IPS-11a (cell line): ENCODE results near the gene PSMA7.

Experiments
- H3K4me3 ChIP-seq: one replicate; pipeline ENCODE4 v1.5.1; 2013; ENCODE audit warnings: low read depth, low read length, control low read depth

Gene PSMA7

DNA sequence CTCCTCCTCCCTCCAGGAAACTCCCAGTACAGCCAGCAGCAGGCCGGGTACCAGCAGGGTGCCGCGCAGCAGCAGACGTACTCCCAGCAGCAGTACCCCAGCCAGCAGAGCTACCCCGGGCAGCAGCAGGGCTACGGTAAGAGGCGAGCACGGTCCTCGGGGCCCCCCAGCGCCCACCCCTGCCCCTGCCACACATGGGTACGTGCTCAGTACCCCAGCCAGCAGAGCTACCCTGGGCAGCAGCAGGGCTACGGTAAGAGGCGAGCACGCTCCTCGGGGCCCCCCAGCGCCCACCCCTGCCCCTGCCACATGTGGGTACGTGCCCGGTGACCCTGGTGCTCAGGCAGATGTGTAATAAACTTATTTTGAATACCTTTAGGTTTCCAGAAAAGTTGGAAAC lies 29.5 kb upstream of the PSMA7 start:
- H3K4me3 ChIP-seq, result no peak overlapping the region

GRCh38 chr20:62171245-62171644 lies 28.1 kb upstream of the PSMA7 start:
- no peak overlapping the region for H3K4me3 ChIP-seq

DNA sequence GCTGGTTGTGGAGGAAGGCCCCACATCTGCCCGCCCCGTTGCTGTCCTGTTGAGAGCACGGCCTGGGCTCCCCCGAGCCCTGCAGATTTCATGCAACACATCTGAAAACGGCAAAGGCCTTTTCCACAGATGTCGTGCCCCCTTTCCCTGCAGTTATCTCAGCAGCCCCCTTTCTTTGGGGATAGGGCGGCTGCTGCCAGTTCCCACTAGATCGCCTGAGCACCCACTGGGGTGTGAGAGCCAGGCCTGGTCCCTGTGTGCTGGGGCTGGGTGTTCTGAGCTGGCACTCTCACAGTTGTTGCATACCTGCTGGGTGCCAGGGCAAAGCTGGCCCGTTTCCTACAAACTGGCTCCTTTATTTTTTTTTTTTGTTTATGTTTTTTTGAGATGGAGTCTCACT lies 27.3 kb upstream of the PSMA7 start:
- no peak overlapping the region for H3K4me3 ChIP-seq

DNA sequence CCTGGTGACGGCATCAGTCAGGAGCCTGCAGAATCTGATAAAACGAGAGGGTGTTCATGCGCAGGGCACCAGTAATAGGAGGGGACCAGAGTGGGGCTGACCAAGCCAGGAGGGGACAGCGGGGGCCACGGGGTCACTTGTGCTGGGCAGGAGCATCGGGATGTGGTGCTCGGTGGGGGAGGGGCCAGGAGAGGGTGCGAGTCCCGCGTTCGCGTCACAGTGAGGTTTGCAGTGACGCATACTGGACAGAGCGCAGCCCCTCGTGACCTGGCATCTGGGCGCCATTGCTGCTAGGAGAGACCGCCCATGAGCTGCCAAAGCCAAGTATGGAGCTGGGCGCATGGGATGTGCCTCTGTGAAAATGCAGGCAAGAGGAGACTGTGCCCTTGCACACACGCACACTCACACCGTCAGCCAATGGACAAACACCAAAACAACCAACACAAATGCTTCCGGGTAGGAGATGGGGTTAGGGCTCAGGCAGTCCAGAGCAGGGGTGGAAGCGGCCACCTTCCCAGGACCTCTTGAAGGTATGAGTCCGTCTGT lies 25.8 kb upstream of the PSMA7 start:
- no peak overlapping the region for H3K4me3 ChIP-seq

DNA sequence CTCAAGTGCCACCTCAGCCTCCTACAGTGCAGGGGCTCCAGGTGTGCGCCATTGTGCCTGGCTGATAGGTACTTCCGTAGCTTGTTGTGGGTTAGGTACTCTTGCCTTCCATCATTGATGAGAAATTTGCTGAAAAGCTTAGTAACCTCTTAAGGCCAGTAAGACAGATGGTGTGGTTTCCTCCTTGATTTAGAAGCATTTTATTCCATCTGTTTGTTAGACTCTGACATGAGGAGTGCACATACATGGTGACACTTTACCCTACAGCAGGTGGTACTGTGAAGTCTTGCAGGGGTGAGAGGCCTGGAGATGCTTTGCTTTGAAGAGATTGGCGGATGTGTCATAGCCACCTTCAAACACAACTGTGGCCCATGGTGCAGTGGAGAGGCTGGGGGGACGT lies 24.9 kb upstream of the PSMA7 start:
- H3K4me3 ChIP-seq, result no peak overlapping the region

DNA sequence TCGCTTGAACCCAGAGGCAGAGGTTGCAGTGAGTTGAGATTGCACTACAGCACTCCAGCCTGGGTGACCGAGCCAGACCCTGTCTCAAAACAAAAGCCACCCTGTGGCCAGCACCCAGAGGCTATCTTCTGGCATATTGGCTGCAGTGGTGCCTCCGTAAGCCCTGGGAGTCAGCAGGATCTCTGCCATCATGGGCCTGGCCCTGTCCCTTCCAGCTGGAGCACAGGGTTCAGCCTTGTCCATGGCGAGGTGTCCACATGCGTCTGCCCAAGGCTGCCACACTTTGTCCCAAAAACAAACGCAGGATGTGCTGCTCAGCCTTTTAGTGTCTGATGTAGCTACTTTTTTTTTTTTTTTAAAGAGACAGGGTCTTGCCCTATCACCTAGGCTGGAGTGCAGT lies 24.3 kb upstream of the PSMA7 start:
- H3K4me3 ChIP-seq, result no peak overlapping the region

- no peak overlapping the region for H3K4me3 ChIP-seq
Measured at GRCh38 chr20:62165762-62166399, 22.7 kb upstream of the PSMA7 start.

- no peak overlapping the region for H3K4me3 ChIP-seq
Measured at GRCh38 chr20:62164879-62165761, 21.9 kb upstream of the PSMA7 start.

- no peak overlapping the region for H3K4me3 ChIP-seq
Measured at GRCh38 chr20:62163986-62164762, 21.0 kb upstream of the PSMA7 start.

- no peak overlapping the region for H3K4me3 ChIP-seq
Measured at GRCh38 chr20:62163485-62163865, 20.3 kb upstream of the PSMA7 start.

DNA sequence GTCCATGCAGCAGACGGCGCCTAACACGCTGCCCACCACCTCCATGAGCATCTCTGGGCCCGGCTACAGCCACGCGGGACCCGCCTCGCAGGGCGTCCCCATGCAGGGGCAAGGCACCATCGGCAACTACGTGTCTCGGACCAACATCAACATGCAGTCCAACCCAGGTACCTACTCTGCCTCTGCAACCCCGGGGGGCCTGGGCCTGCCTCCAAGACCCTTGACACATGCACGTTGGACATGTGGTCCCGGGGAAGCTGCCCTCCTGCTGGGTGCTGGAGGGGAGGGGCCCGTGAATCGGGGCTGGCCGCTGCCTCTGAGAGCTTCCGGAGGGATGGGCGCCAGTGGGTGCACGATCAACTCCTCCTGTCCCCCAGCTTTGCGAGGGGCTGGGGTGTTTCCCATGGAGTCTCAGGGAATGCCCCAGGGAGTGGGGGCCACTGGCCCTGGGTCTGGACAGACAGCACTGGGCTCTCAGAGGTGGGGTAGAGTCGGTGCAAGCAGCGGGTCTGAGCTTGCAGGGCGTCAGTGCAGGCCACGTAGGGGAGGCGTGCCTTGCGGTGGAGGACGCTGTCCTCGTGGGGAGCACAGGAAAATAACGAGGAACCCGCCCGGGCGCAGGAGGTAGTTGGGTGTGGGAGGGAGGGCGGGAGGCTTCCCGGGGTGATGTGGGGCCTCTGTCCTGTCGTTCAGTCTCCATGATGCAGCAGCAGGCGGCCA lies 19.7 kb upstream of the PSMA7 start:
- no peak overlapping the region for H3K4me3 ChIP-seq

GRCh38 chr20:62161347-62161746 lies 18.2 kb upstream of the PSMA7 start:
- no peak overlapping the region for H3K4me3 ChIP-seq

DNA sequence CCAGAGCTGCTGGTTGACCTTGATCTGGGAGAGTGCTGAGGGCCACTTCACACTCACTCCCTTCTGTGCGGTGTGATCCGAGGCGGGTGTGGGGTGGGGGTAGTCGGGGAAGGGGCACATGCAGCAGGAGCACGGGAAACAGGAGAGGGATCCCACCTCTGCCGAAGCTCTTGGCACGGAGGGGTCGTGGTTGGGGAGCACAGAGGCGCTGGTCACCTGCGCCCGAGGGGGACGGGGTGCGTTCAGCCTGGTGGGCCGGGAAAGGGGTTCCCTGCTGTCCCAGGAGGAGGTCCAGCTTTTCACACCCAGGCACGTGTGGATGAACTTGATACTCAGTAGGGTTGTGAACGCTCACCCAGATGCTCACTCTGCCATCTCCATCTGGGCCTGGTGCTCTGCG lies 17.7 kb upstream of the PSMA7 start:
- H3K4me3 ChIP-seq, result no peak overlapping the region

GRCh38 chr20:62160253-62160652 lies 17.1 kb upstream of the PSMA7 start:
- no peak overlapping the region for H3K4me3 ChIP-seq

GRCh38 chr20:62159839-62160238 lies 16.6 kb upstream of the PSMA7 start:
- H3K4me3 ChIP-seq, result no peak overlapping the region

- no peak overlapping the region for H3K4me3 ChIP-seq
Measured at GRCh38 chr20:62159052-62159451, 15.9 kb upstream of the PSMA7 start.

GRCh38 chr20:62158541-62158940 lies 15.3 kb upstream of the PSMA7 start:
- H3K4me3 ChIP-seq, result no peak overlapping the region

- H3K4me3 ChIP-seq, result no peak overlapping the region
Measured at GRCh38 chr20:62158088-62158400, 14.8 kb upstream of the PSMA7 start.

DNA sequence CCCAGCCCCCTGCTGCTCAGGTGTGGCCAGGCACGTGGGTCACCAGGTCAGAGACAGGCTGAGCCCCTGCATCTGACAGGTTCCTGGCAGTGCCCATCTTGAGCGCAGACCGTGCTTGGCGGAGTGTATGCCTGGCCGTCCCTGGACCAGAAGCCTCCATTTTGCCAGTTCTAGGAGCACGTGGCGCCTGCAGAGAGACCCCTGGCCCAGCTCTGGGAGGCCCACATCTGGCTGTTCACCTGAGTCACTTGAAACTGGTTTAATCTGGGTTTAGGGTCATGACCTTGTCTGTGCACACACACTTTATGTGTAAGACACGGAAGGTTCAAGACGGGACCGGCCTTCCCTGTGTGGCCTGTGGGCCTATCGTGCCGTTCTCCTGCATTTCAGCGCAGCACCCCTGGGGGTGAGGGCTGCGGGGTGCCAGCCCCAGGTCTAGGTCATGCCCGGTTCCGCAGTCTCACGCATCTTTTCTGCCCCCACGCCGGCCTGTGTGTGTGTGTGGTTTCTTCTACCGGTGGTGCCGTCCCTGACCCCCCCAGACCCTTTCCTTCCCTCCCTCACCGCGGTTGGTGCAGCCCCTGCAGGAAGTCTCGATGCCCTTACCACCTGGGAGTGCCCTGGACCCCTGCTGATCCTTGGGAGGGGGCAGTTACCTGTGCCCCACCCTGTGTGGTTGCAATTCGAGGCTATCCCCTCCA lies 14.3 kb upstream of the PSMA7 start:
- H3K4me3 ChIP-seq, result no peak overlapping the region

DNA sequence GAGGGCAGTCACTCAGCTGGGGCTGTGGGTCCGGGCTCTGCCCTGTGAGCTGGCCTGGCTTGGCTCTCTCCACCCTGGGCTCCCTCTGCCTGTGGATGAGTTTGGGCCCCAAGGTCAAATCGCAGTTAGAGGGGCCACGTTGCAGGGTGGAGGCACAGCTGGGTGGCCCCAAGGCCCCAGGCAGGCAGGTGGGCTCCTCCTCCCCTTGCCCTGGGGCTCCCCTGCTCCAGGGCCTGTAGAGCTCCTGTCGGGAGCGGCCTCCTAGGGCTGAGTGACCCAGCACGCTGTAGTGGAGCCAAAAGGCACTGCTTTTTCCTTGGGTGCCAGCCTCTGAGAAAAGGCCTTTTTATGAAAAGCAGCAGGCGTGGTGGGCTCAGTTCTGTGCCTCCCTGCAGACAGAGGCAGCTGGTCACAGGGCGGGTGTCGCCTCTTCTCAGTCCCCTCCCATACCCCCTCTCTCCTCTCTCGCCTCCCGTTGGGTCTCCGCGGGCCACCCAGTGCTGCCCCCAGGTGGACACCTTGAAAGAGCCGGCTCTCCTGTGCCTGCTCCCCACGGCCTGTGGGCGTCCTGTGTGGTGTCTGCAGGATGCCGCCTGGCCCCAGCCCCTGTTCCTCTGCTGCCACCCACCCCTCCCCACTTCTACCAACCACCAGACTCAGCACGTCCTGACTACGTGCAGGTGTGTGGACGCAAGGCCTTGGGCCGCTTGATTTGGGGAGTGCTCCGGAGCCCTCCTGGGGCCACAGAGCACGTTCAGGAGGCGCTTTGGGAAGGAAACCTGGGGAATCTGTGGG lies 13.6 kb upstream of the PSMA7 start:
- no peak overlapping the region for H3K4me3 ChIP-seq
